ENCODE results near the gene B3GNT2. TPM values are rescaled to one million over a fixed set of nuclear protein-coding genes. Genes with fewer than 3 reads are reported as not detected.

B3GNT2 gene
- total and polyA plus RNA-seq, 7 donors = 2.3 to 3.2 (median 2.9) TPM

DNA sequence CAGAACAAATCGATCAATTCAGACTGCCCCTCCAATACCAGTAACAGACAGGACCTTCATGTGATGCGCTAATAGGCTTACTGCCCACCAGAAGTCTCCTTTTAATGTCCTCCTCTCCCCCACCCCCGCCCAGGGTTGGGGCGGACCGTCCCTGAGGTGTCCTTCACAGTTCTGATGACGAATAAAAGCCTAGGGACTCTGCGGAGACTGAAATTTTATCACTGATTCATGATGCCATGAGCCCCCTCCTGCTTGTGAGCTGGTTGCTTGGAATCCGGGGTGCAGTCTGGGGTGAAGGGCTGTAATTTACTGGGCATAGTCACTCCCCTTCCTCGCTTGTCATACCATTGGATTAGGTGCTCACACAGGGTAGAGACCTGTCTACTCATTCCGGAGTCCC, 42.3 kb downstream of the B3GNT2 start:
- H3K27me3 ChIP-seq (ENCODE audit: insufficient read depth in 3 of 3, low read length in 2 of 3) = no peaks in the 10 kb centered on the region
- H3K36me3 ChIP-seq (ENCODE audit: insufficient read depth in 1 of 2, low read depth in 1 of 2) = no peaks in the 10 kb centered on the region
- H3K27ac ChIP-seq = no peak overlapping the region
- WGBS, 3 donors = 86 to 90% (median 87%) methylated on average over 10 of the region's 10 CpGs
- intact Hi-C loops (cut with DNase I) = no loop called here
- TF ChIP-seq, protein P1, sequence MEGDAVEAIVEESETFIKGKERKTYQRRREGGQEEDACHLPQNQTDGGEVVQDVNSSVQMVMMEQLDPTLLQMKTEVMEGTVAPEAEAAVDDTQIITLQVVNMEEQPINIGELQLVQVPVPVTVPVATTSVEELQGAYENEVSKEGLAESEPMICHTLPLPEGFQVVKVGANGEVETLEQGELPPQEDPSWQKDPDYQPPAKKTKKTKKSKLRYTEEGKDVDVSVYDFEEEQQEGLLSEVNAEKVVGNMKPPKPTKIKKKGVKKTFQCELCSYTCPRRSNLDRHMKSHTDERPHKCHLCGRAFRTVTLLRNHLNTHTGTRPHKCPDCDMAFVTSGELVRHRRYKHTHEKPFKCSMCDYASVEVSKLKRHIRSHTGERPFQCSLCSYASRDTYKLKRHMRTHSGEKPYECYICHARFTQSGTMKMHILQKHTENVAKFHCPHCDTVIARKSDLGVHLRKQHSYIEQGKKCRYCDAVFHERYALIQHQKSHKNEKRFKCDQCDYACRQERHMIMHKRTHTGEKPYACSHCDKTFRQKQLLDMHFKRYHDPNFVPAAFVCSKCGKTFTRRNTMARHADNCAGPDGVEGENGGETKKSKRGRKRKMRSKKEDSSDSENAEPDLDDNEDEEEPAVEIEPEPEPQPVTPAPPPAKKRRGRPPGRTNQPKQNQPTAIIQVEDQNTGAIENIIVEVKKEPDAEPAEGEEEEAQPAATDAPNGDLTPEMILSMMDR (IDR thresholded peaks at IDR 0.05) = no peak
- no peak for ATAC-seq
- no peaks in the 10 kb centered on the region for H3K9me3 ChIP-seq
- no peak overlapping the region for H3K4me3 ChIP-seq
- DNase-seq = no peak
- H3K4me1 ChIP-seq = no peaks in the 10 kb centered on the region

DNA sequence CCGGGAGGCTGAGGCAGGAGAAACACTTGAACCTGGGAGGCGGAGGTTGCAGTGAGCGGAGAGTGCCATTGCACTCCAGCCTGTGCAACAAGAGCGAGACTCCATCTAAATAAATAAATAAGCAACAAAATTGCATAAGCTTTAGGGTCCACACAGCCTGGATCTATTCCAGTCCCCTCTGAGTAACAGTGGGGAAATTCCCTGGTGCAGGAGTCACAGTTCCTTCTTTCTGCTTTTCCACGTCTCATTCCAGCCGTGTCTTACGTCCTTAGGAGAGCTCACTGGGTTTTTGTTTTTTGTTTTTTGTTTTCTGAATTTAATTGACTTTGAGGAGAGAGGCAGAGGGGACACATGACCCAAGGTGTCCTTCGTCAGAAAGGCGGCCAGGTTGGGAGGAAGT, 44.6 kb downstream of the B3GNT2 start:
- TF ChIP-seq, protein P1 (IDR thresholded peaks at IDR 0.05) = no peak
- no peak for ATAC-seq
- H3K27ac ChIP-seq = no peak overlapping the region
- H3K4me3 ChIP-seq = no peak overlapping the region
- no peak for DNase-seq
- no peaks in the 10 kb centered on the region for H3K36me3 ChIP-seq (ENCODE audit: insufficient read depth in 1 of 2, low read depth in 1 of 2)
- intact Hi-C loops (cut with DNase I) = no loop called here
- no peaks in the 10 kb centered on the region for H3K9me3 ChIP-seq
- H3K4me1 ChIP-seq = no peaks in the 10 kb centered on the region
- H3K27me3 ChIP-seq (ENCODE audit: insufficient read depth in 3 of 3, low read length in 2 of 3) = no peaks in the 10 kb centered on the region
- 87 to 96% (median 92%) methylated on average over 9 of the region's 9 CpGs for WGBS, 3 donors

DNA sequence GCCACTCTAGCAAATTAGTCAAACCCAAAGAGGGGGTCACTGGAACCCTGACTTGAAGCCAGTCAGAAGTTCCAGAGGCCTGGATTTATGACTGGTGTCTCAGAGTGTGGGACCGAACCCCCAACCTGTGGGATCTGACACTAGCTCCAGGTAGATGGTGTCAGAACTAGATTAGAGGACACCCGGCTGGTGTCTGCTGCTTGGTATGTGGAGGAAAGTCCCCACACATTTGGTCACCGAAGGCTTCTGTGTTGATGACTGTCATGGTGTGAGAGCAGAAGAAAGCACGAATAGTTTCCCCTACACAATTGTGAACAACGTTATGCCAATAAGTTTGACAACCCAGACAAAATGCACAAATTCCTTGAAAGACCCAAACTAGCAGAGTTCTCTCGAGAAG, 48.1 kb downstream of the B3GNT2 start:
- WGBS, 3 donors = 84 to 89% (median 89%) methylated on average over 6 of the region's 6 CpGs
- no peak overlapping the region for H3K4me3 ChIP-seq
- H3K4me1 ChIP-seq = no peaks in the 10 kb centered on the region
- no peak overlapping the region for H3K27ac ChIP-seq
- no peaks in the 10 kb centered on the region for H3K27me3 ChIP-seq (ENCODE audit: insufficient read depth in 3 of 3, low read length in 2 of 3)
- H3K9me3 ChIP-seq = no peaks in the 10 kb centered on the region
- no peaks in the 10 kb centered on the region for H3K36me3 ChIP-seq (ENCODE audit: insufficient read depth in 1 of 2, low read depth in 1 of 2)
- TF ChIP-seq, protein P1 (IDR thresholded peaks at IDR 0.05) = no peak
- DNase-seq = no peak
- intact Hi-C loops (cut with DNase I) = no loop called here
- no peak for ATAC-seq

DNA sequence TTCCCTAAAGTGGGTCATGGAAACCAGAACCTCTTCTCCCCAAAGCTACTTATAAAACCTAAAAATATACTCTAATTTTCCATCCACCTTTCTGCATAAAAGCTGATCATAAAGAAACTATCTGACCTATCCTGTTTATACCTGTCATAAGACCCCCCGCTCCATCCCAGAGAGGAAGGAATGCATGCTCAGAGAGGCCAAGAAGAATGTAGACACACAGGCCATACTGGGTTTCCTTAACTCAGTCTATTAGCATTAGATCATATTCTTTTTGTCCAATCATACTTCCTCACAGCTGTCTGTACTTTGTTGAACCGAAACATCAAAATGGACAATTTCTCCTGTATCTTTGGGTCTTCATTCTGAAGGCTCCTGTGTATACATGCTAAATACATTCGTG, 52.3 kb downstream of the B3GNT2 start:
- intact Hi-C loops (cut with DNase I) = no loop called here

DNA sequence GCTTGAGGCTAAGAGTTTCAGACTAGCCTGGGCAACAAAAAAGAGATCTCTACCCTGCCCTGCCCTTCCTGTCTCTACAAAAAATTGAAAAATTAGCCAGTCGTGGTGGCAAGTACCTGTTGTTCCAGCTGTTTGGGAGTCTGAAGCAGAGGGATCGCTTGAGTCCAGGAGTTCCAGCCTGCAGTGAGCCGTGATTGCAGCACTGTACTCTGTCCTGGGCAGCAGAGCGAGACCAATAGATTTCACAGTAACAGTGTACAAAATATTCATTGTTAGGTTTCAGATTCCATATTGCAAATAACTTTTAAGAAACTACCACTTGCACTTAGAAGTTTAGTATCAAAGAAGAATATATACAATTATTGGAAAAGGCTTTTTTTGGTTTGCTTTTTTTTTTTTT, 54.3 kb downstream of the B3GNT2 start:
- Histone ChIP-seq H3K27me3 (ENCODE audit: insufficient read depth in 3 of 3, low read length in 2 of 3) (no peaks in the 10 kb centered on the region), H3K4me3 (no peak overlapping the region), H3K4me1 (no peaks in the 10 kb centered on the region), H3K36me3 (ENCODE audit: insufficient read depth in 1 of 2, low read depth in 1 of 2) (no peaks in the 10 kb centered on the region), H3K9me3 (no peaks in the 10 kb centered on the region), H3K27ac (no peak overlapping the region)
- TF ChIP-seq, protein P1 (IDR thresholded peaks at IDR 0.05) = no peak
- intact Hi-C loops (cut with DNase I) = no loop called here
- 37 to 47% (median 42%) methylated on average over 4 of the region's 4 CpGs for WGBS, 3 donors
- ATAC-seq (no peak), DNase-seq (no peak)

More for the DNA sequence above, 52.3 kb downstream of the B3GNT2 start:
- Histone ChIP-seq H3K36me3 (ENCODE audit: insufficient read depth in 1 of 2, low read depth in 1 of 2) (no peaks in the 10 kb centered on the region), H3K27ac (no peak overlapping the region), H3K27me3 (ENCODE audit: insufficient read depth in 3 of 3, low read length in 2 of 3) (no peaks in the 10 kb centered on the region), H3K9me3 (no peaks in the 10 kb centered on the region), H3K4me1 (no peaks in the 10 kb centered on the region), H3K4me3 (no peak overlapping the region)
- no peak for ATAC-seq
- no peak for DNase-seq
- TF ChIP-seq, protein P1 (IDR thresholded peaks at IDR 0.05) = no peak
- WGBS, 3 donors = 71 to 89% (median 89%) methylated on average over 3 of the region's 3 CpGs
